Activated T-helper 17 cell treated with anti-CD3 and anti-CD28 coated beads, Interleukin-2, amount 50 U/mL, for 72 hours (primary cell): Measurements from ENCODE around the gene ZBTB37. TPM values are rescaled to one million over a fixed set of nuclear protein-coding genes. Genes with fewer than 3 reads are reported as not detected.
"Not testable (repeated sequence)": the region's sequence is repeated elsewhere in the genome, so short reads cannot be mapped to it uniquely, and the experiment has no call there.

Experiments
- ATAC-seq: fragments of 150-1000 bp; cut with Tn5 transposase; replicated peaks from 2 replicates; pipeline ENCODE4 v1.10.0; 2021; ENCODE audit warnings: mild to moderate bottlenecking, moderate library complexity
- H3K27ac Mint-ChIP-seq: one replicate; pipeline ENCODE4 v1.8.0; 2022; ENCODE audit warnings: mixed read lengths
- H3K27me3 Mint-ChIP-seq: one replicate; pipeline ENCODE4 v1.8.0; 2022; ENCODE audit warnings: mixed read lengths
- H3K36me3 Mint-ChIP-seq: one replicate; pipeline ENCODE4 v1.8.0; 2022; ENCODE audit warnings: low read depth, mild to moderate bottlenecking, mixed read lengths
- H3K4me1 Mint-ChIP-seq: one replicate; pipeline ENCODE4 v1.8.0; 2022; ENCODE audit warnings: mixed read lengths
- H3K4me3 Mint-ChIP-seq: one replicate; pipeline ENCODE4 v1.8.0; 2022; ENCODE audit warnings: mild to moderate bottlenecking, mixed read lengths
- H3K9me3 Mint-ChIP-seq: one replicate; pipeline ENCODE4 v1.8.0; 2022; ENCODE audit warnings: mixed read lengths
- total RNA-seq, 2 donors: library from RNA; stranded (reverse); gene quantifications; one replicate each; pipeline ENCODE4 v1.2.3, GENCODE V29; 2022

ZBTB37 gene
- total RNA-seq, 2 donors from 2014 or later = 10.4 to 14.2 TPM

DNA sequence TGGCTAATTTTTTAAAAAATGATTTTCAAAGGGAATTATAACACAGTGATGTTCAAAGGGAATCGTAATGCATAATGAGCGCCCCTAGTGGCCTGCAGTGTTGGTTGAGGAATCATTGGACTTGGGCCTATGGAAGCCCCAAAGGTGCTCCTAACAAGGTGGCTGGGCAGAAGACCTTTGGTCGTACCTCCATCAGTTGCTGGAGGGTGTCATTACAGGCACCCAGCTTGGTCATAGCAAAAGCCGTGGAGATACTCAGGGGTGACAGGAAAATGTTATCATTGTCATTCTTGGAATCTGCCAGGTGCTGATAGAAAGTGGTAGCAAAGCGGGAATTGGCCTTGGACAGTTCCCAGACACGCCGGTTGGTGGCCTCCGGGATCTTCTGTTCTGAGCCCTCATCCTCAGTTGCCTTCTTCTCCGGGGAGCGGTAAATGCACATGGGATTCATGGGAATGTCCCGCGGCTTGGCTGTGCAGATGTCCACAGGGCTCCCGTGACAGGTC lies 46.2 kb downstream of the ZBTB37 start:
- Mint-ChIP-seq H3K27me3 (no peaks in the 10 kb centered on the region), H3K36me3 (no peaks in the 10 kb centered on the region), H3K27ac (no peak overlapping the region), H3K4me1 (no peaks in the 10 kb centered on the region), H3K9me3 (no peaks in the 10 kb centered on the region), H3K4me3 (no peak overlapping the region)
- peak; percentile 56 for ATAC-seq

DNA sequence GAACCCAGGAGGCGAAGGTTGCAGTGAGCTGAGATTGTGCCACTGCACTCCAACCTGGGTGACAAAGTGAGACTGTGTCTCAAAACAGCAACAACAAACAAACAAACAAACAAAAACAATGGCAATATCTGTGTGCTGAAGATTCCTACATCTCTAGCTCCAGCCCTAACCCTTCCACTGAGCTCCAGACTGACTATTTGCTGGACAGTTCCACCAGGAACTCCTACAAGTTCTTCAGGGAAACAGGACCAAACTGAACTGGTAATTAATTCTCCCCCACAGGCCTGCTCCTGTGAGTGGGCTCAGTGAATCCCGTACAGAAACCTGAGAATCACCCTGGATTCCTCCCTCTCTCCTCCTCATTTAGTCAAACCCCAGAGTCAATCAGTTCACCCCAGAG lies 47.4 kb downstream of the ZBTB37 start:
- H3K4me1 Mint-ChIP-seq = no peaks in the 10 kb centered on the region
- no peaks in the 10 kb centered on the region for H3K36me3 Mint-ChIP-seq
- H3K27ac Mint-ChIP-seq = no peak overlapping the region
- H3K4me3 Mint-ChIP-seq = no peak overlapping the region
- H3K9me3 Mint-ChIP-seq = no peaks in the 10 kb centered on the region
- ATAC-seq = no peak
- no peaks in the 10 kb centered on the region for H3K27me3 Mint-ChIP-seq

DNA sequence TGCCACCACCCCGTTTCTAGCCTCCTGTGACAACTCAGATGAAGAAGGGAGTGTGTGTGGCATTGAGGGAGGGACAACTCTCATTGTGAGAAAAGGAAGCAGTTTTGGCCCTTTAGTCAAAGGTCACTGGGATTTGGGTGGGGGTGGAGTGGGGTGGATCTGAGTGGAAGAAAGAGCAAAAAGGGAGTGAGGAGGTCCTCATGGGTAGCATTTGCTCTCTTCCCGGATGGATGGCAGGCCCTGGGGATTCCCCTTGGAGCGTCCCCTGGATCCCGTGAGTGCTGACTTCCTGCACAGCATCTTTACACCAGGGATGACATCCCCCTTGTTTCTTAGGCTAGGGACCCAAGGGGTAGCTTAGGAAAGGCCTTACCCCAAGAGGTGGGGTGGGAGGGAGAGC lies 48.5 kb downstream of the ZBTB37 start:
- Mint-ChIP-seq H3K36me3 (no peaks in the 10 kb centered on the region), H3K4me1 (no peaks in the 10 kb centered on the region), H3K9me3 (no peaks in the 10 kb centered on the region), H3K27me3 (no peaks in the 10 kb centered on the region), H3K27ac (no peak overlapping the region), H3K4me3 (no peak overlapping the region)
- ATAC-seq = no peak

DNA sequence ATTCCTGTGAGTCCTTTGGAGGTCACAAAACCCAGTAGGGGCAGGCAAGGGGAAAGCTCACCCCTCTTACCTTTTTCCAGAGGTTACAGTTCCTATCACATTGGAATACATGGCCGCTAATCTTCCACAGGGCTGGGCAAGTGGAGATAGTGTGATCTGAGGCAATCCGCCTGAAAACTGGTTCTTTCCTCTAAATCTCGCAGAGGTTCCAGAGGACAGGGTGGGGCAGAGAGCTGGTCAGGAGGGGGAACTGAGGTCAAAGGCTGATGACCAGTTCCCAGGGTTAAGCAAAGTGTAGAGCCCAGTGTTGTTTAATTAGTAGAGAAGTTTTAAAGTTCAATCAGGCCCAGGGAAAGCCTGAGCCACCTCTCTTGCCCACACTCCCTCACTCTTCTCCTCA lies 49.0 kb downstream of the ZBTB37 start, which contains the start of gene SERPINC1:
Gene SERPINC1 (minus strand): TSS at position 179 of the 400 bp plus-strand sequence. CDS start 68 bp downstream, at position 111.
- Mint-ChIP-seq H3K4me1 (no peaks in the 10 kb centered on the region), H3K27me3 (no peaks in the 10 kb centered on the region), H3K27ac (peak within 1 kb of the TSS; percentile 39), H3K4me3 (no peak within 1 kb of the TSS), H3K9me3 (no peaks in the 10 kb centered on the region), H3K36me3 (no peaks in the 10 kb centered on the region)
- ATAC-seq = no peak

DNA sequence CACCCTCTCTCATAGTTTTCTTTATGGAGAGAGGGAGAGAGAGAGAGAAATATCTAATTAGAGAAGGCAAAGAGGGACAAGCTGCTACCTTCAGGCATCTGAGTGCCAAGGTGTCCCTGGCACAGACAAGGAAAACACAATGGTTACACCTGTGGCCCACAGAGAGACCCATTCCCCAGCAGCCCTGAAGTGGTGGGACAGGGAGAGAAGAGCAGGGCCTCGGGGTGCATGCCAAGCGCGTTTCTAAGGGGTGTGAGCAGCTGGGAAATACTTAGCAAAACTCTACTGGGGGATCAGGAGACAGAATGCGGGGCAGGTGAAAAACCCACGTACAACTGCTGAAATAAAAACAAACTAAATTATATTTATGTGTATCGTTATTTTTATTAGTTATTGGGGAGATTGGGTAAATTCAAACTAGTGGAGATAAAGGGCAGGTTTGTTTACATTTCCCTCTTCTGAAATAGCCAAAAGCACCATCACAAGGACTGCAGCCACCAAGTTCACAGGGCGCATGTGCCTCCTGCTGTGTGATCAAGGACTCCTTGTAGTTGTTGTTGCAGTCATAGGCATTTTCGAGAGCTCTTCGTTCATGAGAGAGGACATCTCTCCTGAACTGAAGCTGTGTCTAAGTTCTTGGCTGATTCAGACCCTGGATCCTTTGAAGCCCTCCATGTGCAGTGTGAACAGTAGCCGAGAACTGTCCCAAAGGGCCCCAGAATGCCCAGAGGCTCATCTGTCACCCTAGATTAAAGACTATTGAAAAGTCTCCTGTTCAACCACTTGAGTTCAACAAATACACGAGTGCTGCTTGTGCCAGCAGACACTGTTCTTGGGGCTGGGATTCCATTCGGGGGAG lies 49.7 kb downstream of the ZBTB37 start:
- H3K27ac Mint-ChIP-seq = peak overlapping the region; percentile 39
- no peaks in the 10 kb centered on the region for H3K36me3 Mint-ChIP-seq
- no peaks in the 10 kb centered on the region for H3K27me3 Mint-ChIP-seq
- H3K9me3 Mint-ChIP-seq = no peaks in the 10 kb centered on the region
- ATAC-seq = no peak
- no peaks in the 10 kb centered on the region for H3K4me1 Mint-ChIP-seq
- H3K4me3 Mint-ChIP-seq = no peak overlapping the region

DNA sequence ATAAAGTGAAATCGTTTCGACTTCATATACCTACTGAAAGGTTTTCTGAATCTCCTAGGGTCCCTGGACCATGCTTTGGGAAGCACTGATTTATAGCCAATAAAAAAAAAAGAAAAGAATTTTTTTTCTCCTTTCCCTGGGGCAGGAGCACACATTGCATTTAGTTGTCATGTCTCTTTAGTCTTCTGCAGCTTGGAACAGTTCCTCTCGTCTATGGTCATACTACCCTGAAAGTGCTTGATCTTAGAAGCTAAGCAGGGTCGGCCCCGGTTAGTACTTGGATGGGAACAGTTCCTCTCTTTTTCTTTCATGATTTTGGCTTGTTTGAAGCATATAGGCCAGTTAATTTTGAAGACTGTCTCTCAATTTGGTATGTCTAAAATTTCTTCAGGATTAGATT lies 52.7 kb downstream of the ZBTB37 start:
- H3K27me3 Mint-ChIP-seq = no peaks in the 10 kb centered on the region
- no peaks in the 10 kb centered on the region for H3K36me3 Mint-ChIP-seq
- H3K27ac Mint-ChIP-seq = no peak overlapping the region
- no peaks in the 10 kb centered on the region for H3K4me1 Mint-ChIP-seq
- H3K4me3 Mint-ChIP-seq = no peak overlapping the region
- no peaks in the 10 kb centered on the region for H3K9me3 Mint-ChIP-seq
- ATAC-seq = no peak

DNA sequence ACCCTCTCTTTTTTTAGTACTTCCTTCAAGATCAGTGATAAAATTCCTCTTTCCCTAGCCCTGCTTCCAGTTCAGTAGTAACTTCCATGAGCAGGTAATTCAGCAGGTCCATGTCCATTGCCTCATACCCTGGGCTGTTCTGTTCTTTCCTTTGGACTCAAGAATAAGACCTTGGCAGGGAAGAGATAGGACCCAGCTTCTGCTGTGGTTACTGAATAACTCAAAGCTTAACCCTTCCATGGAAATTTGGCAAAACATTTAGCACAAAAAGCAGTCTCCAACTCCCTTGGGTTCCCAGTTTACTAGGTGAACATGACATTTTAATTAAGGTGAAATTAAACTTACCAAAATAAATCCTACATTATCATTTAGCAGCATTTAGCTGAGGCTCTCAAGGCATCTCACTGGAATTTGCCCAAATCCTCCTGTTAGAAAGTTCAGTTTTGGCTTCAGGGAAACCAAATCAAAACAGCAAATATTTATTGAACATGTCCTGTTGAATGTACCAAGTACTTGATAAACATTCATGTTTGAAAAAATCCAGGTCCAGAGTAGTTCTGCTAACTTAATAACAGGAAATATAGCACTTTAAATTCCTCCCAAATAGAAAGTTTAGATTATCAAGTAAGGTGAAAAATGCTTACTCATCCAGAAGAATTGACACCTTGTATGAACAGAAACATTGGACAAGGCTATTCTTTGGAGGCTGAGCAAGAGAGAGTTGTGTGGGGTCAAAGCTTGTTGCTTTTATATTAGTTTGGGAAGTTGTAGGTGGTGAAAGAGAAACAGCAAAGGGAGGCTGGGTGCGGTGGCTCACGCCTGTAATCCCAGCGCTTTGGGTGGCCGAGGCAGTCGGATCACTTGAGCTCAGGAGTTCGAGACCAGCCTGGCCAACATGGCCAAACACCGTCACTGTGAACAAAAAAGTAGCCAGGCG lies 57.4 kb downstream of the ZBTB37 start:
- Mint-ChIP-seq H3K4me1 (peaks cover 5% of the 10 kb centered on the region), H3K27ac (no peak overlapping the region), H3K9me3 (no peaks in the 10 kb centered on the region), H3K27me3 (no peaks in the 10 kb centered on the region), H3K4me3 (no peak overlapping the region), H3K36me3 (peaks cover 4% of the 10 kb centered on the region)
- ATAC-seq = no peak

DNA sequence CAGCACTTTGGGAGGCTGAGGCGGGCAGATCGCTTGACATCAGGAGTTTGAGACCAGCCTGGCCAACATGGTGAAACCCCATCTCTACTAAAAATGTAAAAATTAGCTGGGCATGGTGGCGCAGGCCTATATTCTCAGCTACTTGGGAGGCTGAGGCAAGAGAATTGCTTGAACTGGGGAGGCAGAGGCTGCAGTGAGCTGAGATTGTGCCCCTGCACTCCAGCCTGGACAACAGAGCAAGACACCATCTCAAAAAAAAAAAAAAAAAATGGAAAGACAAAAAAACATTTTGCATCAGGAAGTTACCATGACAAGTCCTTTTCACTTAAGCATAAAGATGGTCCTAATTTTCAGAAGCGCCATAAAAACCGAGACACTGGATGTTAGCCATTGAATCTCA lies 62.4 kb downstream of the ZBTB37 start:
- peaks cover 49% of the 10 kb centered on the region for H3K36me3 Mint-ChIP-seq
- H3K9me3 Mint-ChIP-seq, H3K4me1 Mint-ChIP-seq, H3K27ac Mint-ChIP-seq, ATAC-seq, H3K4me3 Mint-ChIP-seq, H3K27me3 Mint-ChIP-seq: not testable (repeated sequence)

DNA sequence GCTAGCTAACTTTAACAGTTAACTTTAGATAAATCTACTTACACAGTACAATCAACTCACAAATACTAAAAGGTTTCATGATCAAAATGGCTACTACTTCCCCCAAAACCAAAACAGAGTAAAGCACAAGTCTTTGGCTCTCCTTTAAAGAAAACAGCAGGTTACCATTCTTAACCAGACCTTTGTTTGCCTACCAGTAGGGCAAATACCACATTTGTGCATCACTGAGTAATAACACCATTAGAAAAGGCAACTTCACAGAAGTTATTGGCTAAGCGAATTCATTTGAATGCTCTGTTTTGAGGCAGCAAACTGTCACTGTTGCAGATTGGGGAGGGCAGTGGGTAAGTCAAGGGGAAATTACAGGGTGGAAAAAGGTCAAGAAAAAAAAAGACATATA lies 66.3 kb downstream of the ZBTB37 start:
- H3K36me3 Mint-ChIP-seq = peaks cover 88% of the 10 kb centered on the region
- ATAC-seq = peak; percentile 12
- H3K9me3 Mint-ChIP-seq = no peaks in the 10 kb centered on the region
- no peak overlapping the region for H3K27ac Mint-ChIP-seq
- no peaks in the 10 kb centered on the region for H3K4me1 Mint-ChIP-seq
- no peaks in the 10 kb centered on the region for H3K27me3 Mint-ChIP-seq
- H3K4me3 Mint-ChIP-seq = no peak overlapping the region

DNA sequence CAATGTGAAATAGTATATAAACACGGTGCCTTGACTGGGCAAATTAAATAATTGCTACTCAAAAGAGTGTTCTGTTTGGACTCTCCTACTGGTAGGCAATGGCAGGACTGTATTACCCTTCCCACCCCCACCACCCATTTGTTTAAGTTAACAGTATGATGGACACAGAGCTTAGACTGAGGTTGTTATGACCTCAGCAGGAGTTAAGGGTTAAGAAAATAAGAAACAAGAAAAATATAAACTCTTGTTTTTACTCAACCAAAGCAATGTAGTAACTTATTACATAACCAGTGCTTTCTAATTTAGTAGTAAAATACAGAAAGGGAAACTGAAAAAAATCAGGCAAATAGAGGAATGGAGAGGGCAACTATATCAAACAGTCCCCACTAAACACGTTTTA lies 68.9 kb downstream of the ZBTB37 start:
- Mint-ChIP-seq H3K27me3 (no peaks in the 10 kb centered on the region), H3K36me3 (peaks cover 94% of the 10 kb centered on the region), H3K4me1 (no peaks in the 10 kb centered on the region), H3K9me3 (no peaks in the 10 kb centered on the region), H3K4me3 (no peak overlapping the region), H3K27ac (no peak overlapping the region)
- ATAC-seq = peak; percentile 38

DNA sequence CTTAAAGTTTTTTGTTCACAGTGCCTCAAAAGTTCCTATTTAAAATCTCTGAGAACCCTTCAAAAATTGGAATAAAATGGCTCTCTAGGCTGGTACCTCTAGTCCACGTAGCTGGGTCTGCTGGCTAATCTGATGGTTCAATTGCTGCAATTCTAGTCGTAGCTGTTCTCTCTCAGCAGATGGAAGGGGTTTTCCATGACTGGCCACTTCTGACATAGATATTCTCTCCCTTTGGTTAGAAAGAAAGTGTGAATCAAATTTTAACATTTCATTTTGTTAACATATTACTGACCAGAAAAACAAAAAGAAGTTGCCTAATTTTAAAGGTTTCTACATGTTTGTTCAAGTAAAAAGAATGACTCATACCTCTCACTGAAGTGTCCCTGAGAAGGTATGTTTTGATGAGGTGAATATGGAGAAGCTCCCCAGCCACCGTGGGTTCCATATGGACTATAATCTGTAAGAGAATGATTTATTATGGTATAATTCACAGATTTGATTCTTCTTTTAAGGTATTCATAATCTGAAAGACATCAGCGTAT lies 78.3 kb downstream of the ZBTB37 start:
- peak overlapping the region; percentile 50 for H3K27ac Mint-ChIP-seq
- no peak overlapping the region for H3K4me3 Mint-ChIP-seq
- no peaks in the 10 kb centered on the region for H3K27me3 Mint-ChIP-seq
- H3K36me3 Mint-ChIP-seq = peaks cover 99% of the 10 kb centered on the region
- H3K4me1 Mint-ChIP-seq = no peaks in the 10 kb centered on the region
- ATAC-seq = peak; percentile 42
- no peaks in the 10 kb centered on the region for H3K9me3 Mint-ChIP-seq

DNA sequence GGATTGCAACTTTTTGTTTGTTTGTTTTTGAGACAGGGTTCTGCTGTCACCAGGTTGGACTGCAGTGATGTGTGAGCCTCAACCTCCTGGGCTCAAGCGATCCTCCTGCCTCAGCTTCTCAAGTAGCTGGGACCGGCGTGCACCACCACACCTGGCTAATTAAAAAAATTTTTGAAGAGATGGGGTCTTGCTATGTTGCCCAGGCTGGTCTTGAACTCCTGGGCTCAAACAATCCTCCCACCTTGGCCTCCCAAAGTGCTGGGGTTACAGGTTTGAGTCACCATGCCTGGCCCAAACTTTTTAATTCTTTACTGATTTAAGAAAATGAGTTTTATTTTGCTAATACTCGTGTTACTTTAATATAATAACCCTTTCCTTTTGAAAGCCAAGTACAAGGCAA lies 80.4 kb downstream of the ZBTB37 start:
- H3K4me3 Mint-ChIP-seq = no peak overlapping the region
- H3K9me3 Mint-ChIP-seq = no peaks in the 10 kb centered on the region
- no peak for ATAC-seq
- H3K4me1 Mint-ChIP-seq = no peaks in the 10 kb centered on the region
- no peak overlapping the region for H3K27ac Mint-ChIP-seq
- peaks cover 100% of the 10 kb centered on the region for H3K36me3 Mint-ChIP-seq
- H3K27me3 Mint-ChIP-seq = no peaks in the 10 kb centered on the region
